ENCODE data around the gene NID1.
"Not testable (repeated sequence)": the region's sequence is repeated elsewhere in the genome, so short reads cannot be mapped to it uniquely, and the experiment has no call there.

NID1 gene

GRCh38 chr1:235933017-235933765 is 131.7 kb downstream of the NID1 start:
- Histone ChIP-seq H3K27ac (no peak overlapping the region), H3K9me3 (ENCODE audit: low read depth, low read length) (no peaks in the 10 kb centered on the region), H3K4me3 (no peak overlapping the region), H3K9ac (ENCODE audit: insufficient read length) (no peak overlapping the region), H3K36me3 (ENCODE audit: insufficient read depth, low read length) (no peaks in the 10 kb centered on the region)
- TF ChIP-seq POLR2AphosphoS5 (IDR thresholded peaks at IDR 0.05; ENCODE audit: borderline replicate concordance, low read depth, low read length) = no peak
- no peak for TF ChIP-seq EZH2 (IDR thresholded peaks at IDR 0.05)
- TF ChIP-seq FOXP2 (optimal IDR thresholded peaks at IDR 0.05; ENCODE audit: control extremely low read depth, extremely low read length, insufficient read depth) = no peak
- no peak for DNase-seq (ENCODE audit: low read depth, low spot score)

DNA sequence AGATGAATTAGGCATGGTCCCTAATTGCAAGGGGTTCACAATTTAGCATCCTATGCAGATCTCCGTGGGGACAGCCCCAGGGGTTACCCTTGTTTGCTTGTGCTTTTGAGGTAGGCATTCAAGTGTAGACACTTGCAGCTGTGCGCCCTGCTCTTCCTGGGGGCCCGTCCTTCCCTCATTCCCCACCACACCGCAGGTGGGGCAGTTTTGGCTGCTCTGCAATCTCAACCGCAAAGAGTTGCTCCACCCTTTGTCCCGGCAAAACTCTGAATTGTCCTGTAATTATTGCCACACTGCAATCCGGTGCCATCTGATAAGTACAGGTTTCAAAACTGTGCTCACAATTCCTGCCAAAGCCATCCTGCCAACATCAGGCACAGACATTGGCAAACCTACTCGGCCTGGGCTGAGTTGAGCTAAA is 132.8 kb downstream of the NID1 start:
- H3K27ac ChIP-seq = no peak overlapping the region
- no peaks in the 10 kb centered on the region for H3K9me3 ChIP-seq (ENCODE audit: low read depth, low read length)
- no peaks in the 10 kb centered on the region for H3K36me3 ChIP-seq (ENCODE audit: insufficient read depth, low read length)
- H3K4me3 ChIP-seq = no peak overlapping the region
- TF ChIP-seq POLR2AphosphoS5 (IDR thresholded peaks at IDR 0.05; ENCODE audit: borderline replicate concordance, low read depth, low read length) (no peak), EZH2 (IDR thresholded peaks at IDR 0.05) (no peak), FOXP2 (optimal IDR thresholded peaks at IDR 0.05; ENCODE audit: control extremely low read depth, extremely low read length, insufficient read depth) (no peak)
- H3K9ac ChIP-seq (ENCODE audit: insufficient read length) = no peak overlapping the region
- DNase-seq (ENCODE audit: low read depth, low spot score) = no peak

GRCh38 chr1:235931171-235931738 is 133.6 kb downstream of the NID1 start:
- Histone ChIP-seq H3K9ac (ENCODE audit: insufficient read length) (no peak overlapping the region), H3K27ac (no peak overlapping the region), H3K4me3 (no peak overlapping the region), H3K9me3 (ENCODE audit: low read depth, low read length) (no peaks in the 10 kb centered on the region), H3K36me3 (ENCODE audit: insufficient read depth, low read length) (no peaks in the 10 kb centered on the region)
- TF ChIP-seq FOXP2 (optimal IDR thresholded peaks at IDR 0.05; ENCODE audit: control extremely low read depth, extremely low read length, insufficient read depth) (no peak), POLR2AphosphoS5 (IDR thresholded peaks at IDR 0.05; ENCODE audit: borderline replicate concordance, low read depth, low read length) (no peak), EZH2 (IDR thresholded peaks at IDR 0.05) (no peak)
- DNase-seq (ENCODE audit: low read depth, low spot score) = no peak

DNA sequence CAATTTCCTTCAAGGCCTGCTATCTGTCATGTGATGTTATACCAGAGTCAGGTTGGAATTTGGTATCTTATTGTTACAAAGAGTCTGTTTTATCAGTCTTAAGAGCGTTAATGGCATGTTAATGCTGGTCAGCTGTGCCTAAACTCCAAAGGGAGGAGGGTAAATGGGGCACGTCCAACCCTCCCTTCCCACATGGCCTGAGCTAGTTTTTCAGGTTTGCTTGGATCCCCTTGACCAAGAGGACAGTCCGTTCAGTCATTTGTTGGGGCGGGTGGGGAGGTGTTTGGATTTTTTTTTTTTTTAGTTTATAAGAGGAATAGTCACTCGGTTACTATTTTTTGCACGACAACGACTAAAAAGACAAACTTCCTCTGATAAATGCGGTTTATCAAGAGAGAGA is 134.3 kb downstream of the NID1 start:
- H3K36me3 ChIP-seq (ENCODE audit: insufficient read depth, low read length) = no peaks in the 10 kb centered on the region
- TF ChIP-seq EZH2 (IDR thresholded peaks at IDR 0.05) = no peak
- TF ChIP-seq POLR2AphosphoS5 (IDR thresholded peaks at IDR 0.05; ENCODE audit: borderline replicate concordance, low read depth, low read length) = no peak
- TF ChIP-seq FOXP2 (optimal IDR thresholded peaks at IDR 0.05; ENCODE audit: control extremely low read depth, extremely low read length, insufficient read depth) = no peak
- no peak overlapping the region for H3K9ac ChIP-seq (ENCODE audit: insufficient read length)

DNA sequence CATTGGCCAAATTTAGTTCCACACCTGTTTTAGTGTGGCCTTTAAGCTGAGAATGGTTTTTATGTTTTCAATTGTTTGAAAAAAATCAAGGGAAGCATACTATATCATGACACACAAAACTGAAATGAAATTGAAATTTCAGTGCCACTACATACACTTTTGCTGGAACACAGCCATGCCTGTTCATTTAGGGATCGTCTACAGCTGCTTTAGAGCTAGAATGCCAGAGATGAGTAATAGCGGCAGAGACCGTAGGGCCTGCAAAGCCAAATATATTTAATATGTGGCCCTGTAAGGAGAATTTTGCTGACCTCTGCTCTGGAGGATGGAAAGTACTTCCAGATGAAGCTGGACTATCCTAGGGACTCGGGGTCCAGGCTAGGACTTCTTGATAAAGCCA is 135.7 kb downstream of the NID1 start:
- H3K27ac ChIP-seq = no peak overlapping the region
- no peak for TF ChIP-seq EZH2 (IDR thresholded peaks at IDR 0.05)

More for the DNA sequence above, 134.3 kb downstream of the NID1 start:
- H3K4me3 ChIP-seq = no peak overlapping the region
- no peak overlapping the region for H3K27ac ChIP-seq
- H3K9me3 ChIP-seq (ENCODE audit: low read depth, low read length) = no peaks in the 10 kb centered on the region
- DNase-seq (ENCODE audit: low read depth, low spot score) = no peak

GRCh38 chr1:235928197-235928596 is 136.7 kb downstream of the NID1 start:
- TF ChIP-seq EZH2 (IDR thresholded peaks at IDR 0.05) = no peak
- no peak for TF ChIP-seq POLR2AphosphoS5 (IDR thresholded peaks at IDR 0.05; ENCODE audit: borderline replicate concordance, low read depth, low read length)
- TF ChIP-seq FOXP2 (optimal IDR thresholded peaks at IDR 0.05; ENCODE audit: control extremely low read depth, extremely low read length, insufficient read depth) = no peak
- H3K36me3 ChIP-seq (ENCODE audit: insufficient read depth, low read length) = no peaks in the 10 kb centered on the region
- DNase-seq (ENCODE audit: low read depth, low spot score) = no peak
- H3K9ac ChIP-seq (ENCODE audit: insufficient read length) = no peak overlapping the region
- no peak overlapping the region for H3K4me3 ChIP-seq
- H3K27ac ChIP-seq = no peak overlapping the region
- H3K9me3 ChIP-seq (ENCODE audit: low read depth, low read length) = no peaks in the 10 kb centered on the region

More for the DNA sequence above, 135.7 kb downstream of the NID1 start:
- no peaks in the 10 kb centered on the region for H3K9me3 ChIP-seq (ENCODE audit: low read depth, low read length)
- H3K4me3 ChIP-seq = no peak overlapping the region
- no peak overlapping the region for H3K9ac ChIP-seq (ENCODE audit: insufficient read length)
- H3K36me3 ChIP-seq (ENCODE audit: insufficient read depth, low read length) = no peaks in the 10 kb centered on the region
- no peak for DNase-seq (ENCODE audit: low read depth, low spot score)

DNA sequence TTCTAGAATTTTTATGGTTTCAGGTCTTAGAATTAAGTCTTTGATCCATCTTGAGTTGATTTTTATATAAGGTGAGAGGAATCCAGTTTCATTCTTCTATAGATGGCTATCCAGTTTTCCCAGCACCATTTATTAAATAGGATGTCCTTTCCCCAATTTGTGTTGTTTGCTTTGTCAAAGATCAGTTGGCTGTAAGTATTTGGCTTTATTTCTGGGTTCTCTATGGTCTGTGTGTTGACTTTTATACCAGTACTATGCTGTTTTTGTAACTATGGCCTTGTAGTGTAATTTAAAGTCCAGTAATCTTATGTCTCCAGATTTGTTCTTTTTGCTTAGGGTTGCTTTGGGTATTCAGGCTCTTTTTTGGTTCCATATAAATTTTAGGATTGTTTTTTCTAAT is 137.3 kb downstream of the NID1 start:
- DNase-seq (ENCODE audit: low read depth, low spot score); H3K9ac ChIP-seq (ENCODE audit: insufficient read length); H3K4me3 ChIP-seq; H3K9me3 ChIP-seq (ENCODE audit: low read depth, low read length); H3K27ac ChIP-seq; H3K36me3 ChIP-seq (ENCODE audit: insufficient read depth, low read length): not testable (repeated sequence)

All from SK-N-MC (cell line).